Measurements from ENCODE around the gene KCNQ5.

DNA sequence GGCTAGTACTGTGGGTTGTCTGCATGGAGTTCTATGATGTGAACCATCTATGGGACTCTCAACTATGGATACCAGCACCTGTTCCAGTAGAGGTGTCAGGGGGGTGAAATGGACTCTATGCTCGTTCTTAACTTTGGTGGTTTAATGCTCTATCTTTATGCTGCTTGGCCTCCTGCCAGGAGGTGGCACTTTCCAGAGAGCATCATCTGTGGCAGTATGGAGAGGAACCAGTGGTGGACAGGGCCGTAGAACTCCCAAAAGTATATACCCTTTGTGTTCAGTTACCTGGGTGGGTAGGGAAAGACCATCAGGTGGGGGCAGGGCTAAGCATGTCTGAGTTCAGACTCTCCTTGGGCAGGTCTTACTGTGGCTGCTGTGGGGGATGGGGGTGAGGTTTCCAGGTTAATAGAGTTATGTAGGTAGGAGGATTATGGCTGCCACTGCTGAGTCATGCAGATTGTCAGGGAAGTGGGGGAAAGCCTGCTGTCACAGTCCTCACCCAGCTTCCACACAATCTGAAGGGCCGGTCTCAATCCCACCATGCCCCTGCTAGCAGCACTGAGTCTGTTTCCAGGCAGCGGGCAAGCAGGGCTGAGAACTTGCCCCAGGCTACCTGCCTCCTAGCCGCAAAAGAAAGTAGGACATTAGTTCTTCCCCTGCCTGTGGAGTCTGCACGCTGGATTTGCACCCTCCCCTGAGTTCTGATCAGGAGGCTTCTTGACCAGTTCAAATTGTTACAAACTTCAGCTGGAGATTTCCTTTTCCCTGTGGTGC is 284.0 kb downstream of the KCNQ5 start:
- TF ChIP-seq EMX1 (CRISPR knock-in tag; IDR thresholded peaks at IDR 0.05) (no peak), CREB1 (CRISPR knock-in tag; IDR thresholded peaks at IDR 0.05) (no peak), SP1 (CRISPR knock-in tag; conservative IDR thresholded peaks at IDR 0.05) (no peak)
- TF ChIP-seq, protein P1, sequence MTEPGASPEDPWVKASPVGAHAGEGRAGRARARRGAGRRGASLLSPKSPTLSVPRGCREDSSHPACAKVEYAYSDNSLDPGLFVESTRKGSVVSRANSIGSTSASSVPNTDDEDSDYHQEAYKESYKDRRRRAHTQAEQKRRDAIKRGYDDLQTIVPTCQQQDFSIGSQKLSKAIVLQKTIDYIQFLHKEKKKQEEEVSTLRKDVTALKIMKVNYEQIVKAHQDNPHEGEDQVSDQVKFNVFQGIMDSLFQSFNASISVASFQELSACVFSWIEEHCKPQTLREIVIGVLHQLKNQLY (CRISPR knock-in tag; IDR thresholded peaks at IDR 0.05), result no peak
- TF ChIP-seq, protein P2, sequence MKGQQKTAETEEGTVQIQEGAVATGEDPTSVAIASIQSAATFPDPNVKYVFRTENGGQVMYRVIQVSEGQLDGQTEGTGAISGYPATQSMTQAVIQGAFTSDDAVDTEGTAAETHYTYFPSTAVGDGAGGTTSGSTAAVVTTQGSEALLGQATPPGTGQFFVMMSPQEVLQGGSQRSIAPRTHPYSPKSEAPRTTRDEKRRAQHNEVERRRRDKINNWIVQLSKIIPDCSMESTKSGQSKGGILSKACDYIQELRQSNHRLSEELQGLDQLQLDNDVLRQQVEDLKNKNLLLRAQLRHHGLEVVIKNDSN (CRISPR knock-in tag; IDR thresholded peaks at IDR 0.05), result no peak
- TF ChIP-seq, protein P3, sequence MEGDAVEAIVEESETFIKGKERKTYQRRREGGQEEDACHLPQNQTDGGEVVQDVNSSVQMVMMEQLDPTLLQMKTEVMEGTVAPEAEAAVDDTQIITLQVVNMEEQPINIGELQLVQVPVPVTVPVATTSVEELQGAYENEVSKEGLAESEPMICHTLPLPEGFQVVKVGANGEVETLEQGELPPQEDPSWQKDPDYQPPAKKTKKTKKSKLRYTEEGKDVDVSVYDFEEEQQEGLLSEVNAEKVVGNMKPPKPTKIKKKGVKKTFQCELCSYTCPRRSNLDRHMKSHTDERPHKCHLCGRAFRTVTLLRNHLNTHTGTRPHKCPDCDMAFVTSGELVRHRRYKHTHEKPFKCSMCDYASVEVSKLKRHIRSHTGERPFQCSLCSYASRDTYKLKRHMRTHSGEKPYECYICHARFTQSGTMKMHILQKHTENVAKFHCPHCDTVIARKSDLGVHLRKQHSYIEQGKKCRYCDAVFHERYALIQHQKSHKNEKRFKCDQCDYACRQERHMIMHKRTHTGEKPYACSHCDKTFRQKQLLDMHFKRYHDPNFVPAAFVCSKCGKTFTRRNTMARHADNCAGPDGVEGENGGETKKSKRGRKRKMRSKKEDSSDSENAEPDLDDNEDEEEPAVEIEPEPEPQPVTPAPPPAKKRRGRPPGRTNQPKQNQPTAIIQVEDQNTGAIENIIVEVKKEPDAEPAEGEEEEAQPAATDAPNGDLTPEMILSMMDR (IDR thresholded peaks at IDR 0.05), result no peak
- TF ChIP-seq, protein P4, sequence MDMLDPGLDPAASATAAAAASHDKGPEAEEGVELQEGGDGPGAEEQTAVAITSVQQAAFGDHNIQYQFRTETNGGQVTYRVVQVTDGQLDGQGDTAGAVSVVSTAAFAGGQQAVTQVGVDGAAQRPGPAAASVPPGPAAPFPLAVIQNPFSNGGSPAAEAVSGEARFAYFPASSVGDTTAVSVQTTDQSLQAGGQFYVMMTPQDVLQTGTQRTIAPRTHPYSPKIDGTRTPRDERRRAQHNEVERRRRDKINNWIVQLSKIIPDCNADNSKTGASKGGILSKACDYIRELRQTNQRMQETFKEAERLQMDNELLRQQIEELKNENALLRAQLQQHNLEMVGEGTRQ (CRISPR knock-in tag; IDR thresholded peaks at IDR 0.05), result no peak

Data from WTC11 (cell line).